Activated CD8-positive, alpha-beta T cell treated with anti-CD3 and anti-CD28 coated beads, Interleukin-2, amount 10 ng/mL, durations not matched to agents 7 days and 5 days (primary cell): Measurements from ENCODE around the gene MPP3. TPM values are rescaled to one million over a fixed set of nuclear protein-coding genes. Genes with fewer than 3 reads are reported as not detected.
"Not testable (repeated sequence)": the region's sequence is repeated elsewhere in the genome, so short reads cannot be mapped to it uniquely, and the experiment has no call there.

Experiments
- ATAC-seq: fragments of 150-1000 bp; cut with Tn5 transposase; one replicate; pipeline ENCODE4 v1.10.0; 2021; ENCODE audit warnings: moderate library complexity
- CTCF ChIA-PET: fragments of 350-600 bp; sonication (Branson Sonifier 250); formaldehyde crosslinking; loops from one replicate; lab custom pipeline; 2021; ENCODE audit warnings: antibody characterized with exemption; lab: Charles Lee
- POLR2A ChIA-PET: fragments of 350-600 bp; sonication (Branson Sonifier 250); formaldehyde crosslinking; loops from one replicate; lab custom pipeline; 2021; ENCODE audit warnings: antibody characterized with exemption; lab: Charles Lee
- DNase-seq: peaks from one replicate; pipeline ENCODE4 v3.0.0-alpha.2; 2020
- H3K27ac Mint-ChIP-seq: one replicate; pipeline ENCODE4 v1.8.0; 2021; ENCODE audit warnings: mild to moderate bottlenecking, mixed read lengths
- H3K27me3 Mint-ChIP-seq: one replicate; pipeline ENCODE4 v1.8.0; 2021; ENCODE audit warnings: low read depth, mixed read lengths
- H3K36me3 Mint-ChIP-seq: one replicate; pipeline ENCODE4 v1.8.0; 2021; ENCODE audit warnings: low read depth, mixed read lengths
- H3K4me1 Mint-ChIP-seq: one replicate; pipeline ENCODE4 v1.8.0; 2021; ENCODE audit warnings: low read depth, mixed read lengths
- H3K4me3 Mint-ChIP-seq: one replicate; pipeline ENCODE4 v1.8.0; 2021; ENCODE audit warnings: mild to moderate bottlenecking, mixed read lengths
- H3K9me3 Mint-ChIP-seq: one replicate; pipeline ENCODE4 v1.8.0; 2022; ENCODE audit warnings: mixed read lengths; ENCODE audit not compliant: insufficient read depth
- total RNA-seq, 2 experiments: library from RNA; stranded (reverse); gene quantifications; one replicate each; pipeline ENCODE4 v1.2.3, GENCODE V29; 2021

Gene MPP3
- total RNA-seq, 2 experiments from 2014 or later: not detected

DNA sequence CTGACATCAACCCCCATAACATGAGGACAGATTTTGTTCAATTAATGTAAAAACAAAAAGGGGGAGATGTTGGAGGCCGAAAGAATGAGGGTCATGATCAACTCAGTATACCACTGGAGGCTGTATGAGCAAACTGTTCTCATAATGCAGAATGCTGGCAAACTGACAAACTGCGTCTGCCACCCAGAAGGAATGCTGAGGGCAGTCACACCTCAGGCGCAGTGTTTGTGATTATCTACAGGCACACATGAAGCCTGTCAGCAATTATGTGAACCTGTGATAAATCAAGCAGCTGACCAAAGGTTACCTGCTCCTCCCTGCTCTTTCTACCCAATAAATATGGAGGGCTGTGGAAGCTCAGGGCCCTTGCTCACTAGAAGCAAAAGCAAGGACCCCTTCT is 41.3 kb upstream of the MPP3 start:
- no peak overlapping the region for H3K27ac Mint-ChIP-seq
- no peaks in the 10 kb centered on the region for H3K36me3 Mint-ChIP-seq
- H3K9me3 Mint-ChIP-seq: no peaks in the 10 kb centered on the region
- no peak for ATAC-seq
- H3K4me1 Mint-ChIP-seq: peaks cover 2% of the 10 kb centered on the region
- peaks cover 14% of the 10 kb centered on the region for H3K27me3 Mint-ChIP-seq
- ChIA-PET POLR2A (no interaction called here), CTCF (no interaction called here)
- H3K4me3 Mint-ChIP-seq: no peak overlapping the region
- no peak for DNase-seq

- ATAC-seq: no peak
- Mint-ChIP-seq H3K27me3 (peaks cover 14% of the 10 kb centered on the region), H3K9me3 (no peaks in the 10 kb centered on the region)
These were observed 40.9 kb upstream of the MPP3 start for GRCh38 chr17:43873815-43874214.

DNA sequence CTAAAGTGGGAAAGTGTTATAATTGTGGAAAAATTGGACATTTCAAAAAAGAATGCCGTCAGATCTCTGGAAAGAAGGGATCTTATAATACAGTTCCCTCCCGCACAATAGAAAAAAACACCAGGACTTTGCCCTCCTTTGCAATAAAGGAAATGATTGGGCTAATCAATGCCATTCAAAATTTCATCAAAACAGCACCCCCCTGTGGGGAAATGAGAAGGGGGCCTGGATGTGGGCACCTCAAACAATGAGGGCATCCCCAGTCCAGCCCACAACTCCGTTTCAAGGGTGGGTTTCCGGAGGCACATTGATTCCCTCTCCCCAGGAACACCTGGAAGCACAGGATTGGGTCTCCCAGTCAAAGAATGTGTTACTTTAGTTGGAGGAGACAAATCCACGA is 40.1 kb upstream of the MPP3 start:
- CTCF ChIA-PET: no interaction called here
- Mint-ChIP-seq H3K27ac (no peak overlapping the region), H3K27me3 (peaks cover 21% of the 10 kb centered on the region), H3K9me3 (no peaks in the 10 kb centered on the region), H3K36me3 (no peaks in the 10 kb centered on the region), H3K4me1 (no peaks in the 10 kb centered on the region), H3K4me3 (no peak overlapping the region)
- POLR2A ChIA-PET: no interaction called here
- ATAC-seq (no peak), DNase-seq (no peak)

More at GRCh38 chr17:43873815-43874214, 40.9 kb upstream of the MPP3 start:
- Mint-ChIP-seq H3K27ac (no peak overlapping the region), H3K4me3 (no peak overlapping the region), H3K36me3 (no peaks in the 10 kb centered on the region), H3K4me1 (peaks cover 1% of the 10 kb centered on the region)
- DNase-seq: no peak
- ChIA-PET CTCF (no interaction called here), POLR2A (no interaction called here)

- DNase-seq: no peak
- Mint-ChIP-seq H3K9me3 (no peaks in the 10 kb centered on the region), H3K4me3 (no peak overlapping the region), H3K4me1 (no peaks in the 10 kb centered on the region), H3K27me3 (peaks cover 27% of the 10 kb centered on the region), H3K27ac (no peak overlapping the region), H3K36me3 (no peaks in the 10 kb centered on the region)
- ChIA-PET CTCF (interaction anchor here (1.7 kb wide), 1 partner anchor 8 kb away, joined by 5 read pairs; no protein-coding TSS in a partner anchor), POLR2A (no interaction called here)
- ATAC-seq: no peak
These were observed 39.2 kb upstream of the MPP3 start for GRCh38 chr17:43871946-43872690.

- H3K36me3 Mint-ChIP-seq, POLR2A ChIA-PET, ATAC-seq, H3K4me3 Mint-ChIP-seq, H3K27ac Mint-ChIP-seq, H3K9me3 Mint-ChIP-seq, DNase-seq, H3K4me1 Mint-ChIP-seq: not testable (repeated sequence)
- H3K27me3 Mint-ChIP-seq: peaks cover 36% of the 10 kb centered on the region
- CTCF ChIA-PET: interaction anchor here (1.0 to 2.8 kb wide), 2 partner anchors 9 to 12 kb away, joined by 3 to 15 read pairs; no protein-coding TSS in a partner anchor
These were observed 36.1 kb upstream of the MPP3 start for GRCh38 chr17:43869031-43869430.

DNA sequence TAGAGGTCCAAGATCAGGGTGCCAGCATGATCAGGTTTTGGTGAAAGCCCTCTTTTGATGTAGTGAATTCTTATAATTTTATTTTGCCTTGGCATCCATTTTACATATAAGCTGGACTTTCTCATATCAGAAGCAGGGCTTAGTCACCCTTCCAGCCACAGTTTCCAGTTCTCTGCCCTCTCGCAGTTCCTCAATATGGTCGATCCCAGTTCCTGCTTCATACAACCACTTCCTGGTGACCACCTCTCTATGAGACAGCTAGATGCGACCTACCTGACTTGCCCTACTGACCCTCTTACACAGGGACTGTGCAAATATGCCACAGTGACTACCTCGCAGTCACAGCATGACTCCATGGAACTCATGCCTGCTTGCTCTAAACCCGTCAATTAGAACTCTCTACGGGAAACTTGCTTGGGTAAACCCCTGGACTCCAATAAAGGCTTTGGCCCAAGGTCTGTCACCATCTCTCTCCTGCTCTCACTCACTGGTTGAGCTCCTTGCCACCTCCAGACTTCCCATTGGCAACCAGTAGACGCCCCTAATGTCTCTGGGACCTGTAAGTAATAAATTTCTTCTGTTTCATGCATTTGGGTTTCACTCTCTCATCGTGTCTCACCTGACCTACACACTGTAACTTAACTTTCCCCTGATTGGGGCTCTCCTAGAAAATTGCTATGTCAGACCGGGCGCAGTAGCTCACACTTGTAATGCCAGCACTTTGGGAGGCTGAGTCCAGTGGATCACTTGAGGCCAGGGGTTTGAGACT is 35.5 kb upstream of the MPP3 start:
- DNase-seq: no peak
- no peaks in the 10 kb centered on the region for H3K4me1 Mint-ChIP-seq
- H3K4me3 Mint-ChIP-seq: no peak overlapping the region
- no peak overlapping the region for H3K27ac Mint-ChIP-seq
- no peaks in the 10 kb centered on the region for H3K36me3 Mint-ChIP-seq
- no peaks in the 10 kb centered on the region for H3K9me3 Mint-ChIP-seq
- peaks cover 33% of the 10 kb centered on the region for H3K27me3 Mint-ChIP-seq
- ChIA-PET POLR2A (no interaction called here), CTCF (interaction anchor here (1.0 to 2.8 kb wide), 2 partner anchors 10 to 13 kb away, joined by 3 to 15 read pairs; no protein-coding TSS in a partner anchor)
- no peak for ATAC-seq

GRCh38 chr17:43864161-43864984 is 31.4 kb upstream of the MPP3 start:
- POLR2A ChIA-PET: no interaction called here
- no peaks in the 10 kb centered on the region for H3K36me3 Mint-ChIP-seq
- H3K4me1 Mint-ChIP-seq: no peaks in the 10 kb centered on the region
- H3K4me3 Mint-ChIP-seq: no peak overlapping the region
- no peaks in the 10 kb centered on the region for H3K9me3 Mint-ChIP-seq
- no peak for DNase-seq
- H3K27ac Mint-ChIP-seq: no peak overlapping the region
- H3K27me3 Mint-ChIP-seq: peaks cover 25% of the 10 kb centered on the region
- no peak for ATAC-seq
- CTCF ChIA-PET: interaction anchor here (1.3 to 2.3 kb wide), 3 partner anchors 14 to 98 kb away, joined by 3 to 8 read pairs (median 4); no protein-coding TSS in a partner anchor

GRCh38 chr17:43861960-43862359 is 29.0 kb upstream of the MPP3 start:
- Mint-ChIP-seq H3K9me3 (no peaks in the 10 kb centered on the region), H3K4me1 (no peaks in the 10 kb centered on the region), H3K27me3 (peaks cover 11% of the 10 kb centered on the region), H3K4me3 (no peak overlapping the region), H3K27ac (no peak overlapping the region), H3K36me3 (no peaks in the 10 kb centered on the region)
- ATAC-seq: no peak
- POLR2A ChIA-PET: no interaction called here
- CTCF ChIA-PET: interaction anchor here (1.3 to 1.4 kb wide), 2 partner anchors 15 to 95 kb away, joined by 3 to 5 read pairs; partner anchors contain the start of gene CD300LG
- no peak for DNase-seq

- ChIA-PET CTCF (interaction anchor here (1.1 to 1.4 kb wide), 3 partner anchors 14 to 95 kb away, joined by 3 to 5 read pairs (median 3); partner anchors contain the start of gene CD300LG), POLR2A (no interaction called here)
- no peak overlapping the region for H3K4me3 Mint-ChIP-seq
- H3K27ac Mint-ChIP-seq: no peak overlapping the region
- ATAC-seq: no peak
- no peaks in the 10 kb centered on the region for H3K4me1 Mint-ChIP-seq
- peaks cover 8% of the 10 kb centered on the region for H3K27me3 Mint-ChIP-seq
- no peaks in the 10 kb centered on the region for H3K36me3 Mint-ChIP-seq
- H3K9me3 Mint-ChIP-seq: no peaks in the 10 kb centered on the region
- no peak for DNase-seq
These were observed 28.1 kb upstream of the MPP3 start for GRCh38 chr17:43860927-43861622.

- H3K27me3 Mint-ChIP-seq: peaks cover 8% of the 10 kb centered on the region
- ATAC-seq (no peak), DNase-seq (no peak)
- ChIA-PET CTCF (interaction anchor here (1.1 to 1.5 kb wide), 2 partner anchors 14 to 20 kb away, joined by 3 read pairs; no protein-coding TSS in a partner anchor), POLR2A (no interaction called here)
- H3K4me1 Mint-ChIP-seq: no peaks in the 10 kb centered on the region
- H3K9me3 Mint-ChIP-seq: no peaks in the 10 kb centered on the region
- H3K36me3 Mint-ChIP-seq: no peaks in the 10 kb centered on the region
- no peak overlapping the region for H3K27ac Mint-ChIP-seq
- no peak overlapping the region for H3K4me3 Mint-ChIP-seq
These were observed 27.3 kb upstream of the MPP3 start for GRCh38 chr17:43860077-43860725.
